HEK293 (cell line): Measurements from ENCODE around the gene CEMIP2.

ENCODE experiments used
- ZBTB21 ChIP-seq: fragments of 450-650 bp; formaldehyde crosslinking; IDR thresholded peaks from 2 replicates; pipeline ENCODE4 v1.5.1; 2017; ENCODE audit warnings: missing biosample characterization, missing genetic modification characterization
- ZNF239 ChIP-seq: fragments of 450-650 bp; formaldehyde crosslinking; IDR thresholded peaks from 2 replicates; pipeline ENCODE4 v1.5.1; 2016; ENCODE audit warnings: missing biosample characterization, missing genetic modification characterization
- ZNF274 ChIP-seq, 2 experiments: fragments of 200-500 bp in 1 of 2; fragments of 450-650 bp in 1 of 2; sonication (Bioruptor generic) in 1 of 2; formaldehyde crosslinking in 1 of 2; IDR thresholded peaks; 2 replicates each; pipeline versions ENCODE4 v1.5.1 to v1.6.1; 2014 to 2016; ENCODE audit warnings: borderline replicate concordance in 1 of 2, inconsistent platforms in 1 of 2, low read length in 1 of 2, missing biosample characterization in 1 of 2, missing genetic modification characterization in 1 of 2

GRCh38 chr9:71772726-71773125 lies 4.4 kb upstream of the CEMIP2 start:
- TF ChIP-seq ZBTB21 (tag by site-specific recombination): no peak
- TF ChIP-seq ZNF239: no peak
- TF ChIP-seq ZNF274 (IDR thresholded peaks at IDR 0.05; ENCODE audit: low read length): no peak
- no peak for TF ChIP-seq ZNF274 (tag by site-specific recombination; IDR thresholded peaks at IDR 0.05; ENCODE audit: borderline replicate concordance)
